HepG2 (cell line): ENCODE data around the gene BEST2. TPM values are rescaled to one million over a fixed set of nuclear protein-coding genes. Genes with fewer than 3 reads are reported as not detected.
A peak's percentile ranks its signal among the peaks of the same experiment; 100 is the strongest.

Experiments used
- AHDC1 ChIP-seq: sonication (generic); formaldehyde crosslinking; IDR thresholded peaks from 2 replicates; pipeline ENCODE4 v1.5.1; 2020; ENCODE audit warnings: mild to moderate bottlenecking, missing genetic modification reagents, borderline replicate concordance
- BATF2 ChIP-seq: sonication (generic); formaldehyde crosslinking; IDR thresholded peaks from 2 replicates; pipeline ENCODE4 v1.8.0; 2022; ENCODE audit warnings: mild to moderate bottlenecking, missing genetic modification reagents, moderate library complexity
- ESRRA ChIP-seq: sonication (generic); formaldehyde crosslinking; IDR thresholded peaks from 2 replicates; pipeline ENCODE4 v1.5.1; 2020; ENCODE audit warnings: mild to moderate bottlenecking, low read depth, missing genetic modification reagents
- IRF2 ChIP-seq: IDR thresholded peaks from 2 replicates; pipeline ENCODE4 v1.6.1; 2018; ENCODE audit warnings: missing genetic modification reagents, missing compliant biosample characterization
- NR0B2 ChIP-seq: sonication (generic); formaldehyde crosslinking; IDR thresholded peaks from 2 replicates; pipeline ENCODE4 v1.4.0; 2020; ENCODE audit warnings: mild to moderate bottlenecking, missing genetic modification reagents
- NR1H2 ChIP-seq: sonication (generic); formaldehyde crosslinking; IDR thresholded peaks from 2 replicates; pipeline ENCODE4 v1.8.1; 2022; ENCODE audit warnings: low read depth, missing genetic modification reagents, borderline replicate concordance
- RBM39 ChIP-seq: fragments of 200-400 bp; formaldehyde crosslinking; IDR thresholded peaks from one replicate; pipeline ENCODE4 v1.6.1; 2018; ENCODE audit warnings: antibody characterized with exemption, mild to moderate bottlenecking, low read depth, low read length; ENCODE audit not compliant: poor library complexity, severe bottlenecking
- SNAPC2 ChIP-seq: sonication (generic); formaldehyde crosslinking; IDR thresholded peaks from 2 replicates; pipeline ENCODE4 v1.8.1; 2022; ENCODE audit warnings: mild to moderate bottlenecking, missing genetic modification reagents
- SP5 ChIP-seq: IDR thresholded peaks from 2 replicates; pipeline ENCODE4 v1.6.1; 2016; ENCODE audit warnings: low read depth, borderline replicate concordance
- TAF1 ChIP-seq: sonication (generic); formaldehyde crosslinking; IDR thresholded peaks from 2 replicates; pipeline ENCODE4 v1.4.0; 2020; ENCODE audit warnings: missing genetic modification reagents
- ZBTB25 ChIP-seq: IDR thresholded peaks from 2 replicates; pipeline ENCODE4 v1.6.1; 2018; ENCODE audit warnings: missing genetic modification reagents
- ZBTB43 ChIP-seq: sonication (generic); formaldehyde crosslinking; conservative IDR thresholded peaks from 2 replicates; pipeline ENCODE4 v1.4.0; 2020; ENCODE audit warnings: missing genetic modification reagents
- ZC3H13 ChIP-seq: sonication (generic); formaldehyde crosslinking; IDR thresholded peaks from 2 replicates; pipeline ENCODE4 v1.8.1; 2023; ENCODE audit warnings: mild to moderate bottlenecking, missing genetic modification reagents, moderate library complexity
- ZNF256 ChIP-seq: sonication (generic); formaldehyde crosslinking; conservative IDR thresholded peaks from 2 replicates; pipeline ENCODE4 v1.4.0; 2020; ENCODE audit warnings: missing genetic modification reagents
- ZNF562 ChIP-seq: sonication (generic); formaldehyde crosslinking; IDR thresholded peaks from 2 replicates; pipeline ENCODE4 v1.8.0; 2022; ENCODE audit warnings: missing genetic modification reagents, borderline replicate concordance
- ZNF670 ChIP-seq: sonication (generic); formaldehyde crosslinking; IDR thresholded peaks from 2 replicates; pipeline ENCODE4 v1.8.0; 2022; ENCODE audit warnings: mild to moderate bottlenecking, missing genetic modification reagents, borderline replicate concordance
- ZNF737 ChIP-seq: sonication (generic); formaldehyde crosslinking; IDR thresholded peaks from 2 replicates; pipeline ENCODE4 v1.5.0; 2020; ENCODE audit warnings: missing genetic modification reagents, mild to moderate bottlenecking, borderline replicate concordance
- ZNF780A ChIP-seq: sonication (generic); formaldehyde crosslinking; IDR thresholded peaks from 2 replicates; pipeline ENCODE4 v1.8.0; 2022; ENCODE audit warnings: mild to moderate bottlenecking, missing genetic modification reagents, moderate library complexity
- ZZZ3 ChIP-seq: sonication (generic); formaldehyde crosslinking; IDR thresholded peaks from 2 replicates; pipeline ENCODE4 v1.4.0; 2020; ENCODE audit warnings: missing genetic modification reagents, mild to moderate bottlenecking, borderline replicate concordance
- polyA plus RNA-seq, 8 experiments: library from polyadenylated mRNA; depleted of rRNA in 3 of 8; stranded (reverse) in 7 of 8; unstranded in 1 of 8; fragments of >200 nt; fragmentation: Illumina TruSeq in 4 of 8; extraction: Trizol in 4 of 8; gene quantifications; 2 replicates each; pipeline versions ENCODE4 v1.2.1 to v1.2.3, GENCODE V29; 2011 to 2016; ENCODE audit warnings: low read depth in 4 of 8, missing spikeins in 1 of 8, mixed read lengths in 1 of 8; ENCODE audit not compliant: insufficient read depth in 1 of 8
- total RNA-seq, 5 experiments: library from RNA; depleted of rRNA; stranded (reverse); fragments of >200 nt; fragmentation: Illumina TruSeq; extraction: Trizol; gene quantifications; 2 replicates each; pipeline ENCODE4 v1.2.3, GENCODE V29; 2016; ENCODE audit warnings: low read depth in 1 of 5

BEST2 gene
- total and polyA plus RNA-seq, 2 of the 13 experiments (the other 11 are each of a cell fraction or from before 2014, with no cell fraction given) = not detected

- TF ChIP-seq BATF2 (CRISPR knock-in tag) = peak; percentile 83; the same call in 1 of the 2 replicates
- peak; percentile 46; the same call in 1 of the 2 replicates for TF ChIP-seq SNAPC2
- TF ChIP-seq IRF2 (CRISPR knock-in tag) = peak; percentile 88
- peak; percentile 85 for TF ChIP-seq NR0B2 (CRISPR knock-in tag)
- TF ChIP-seq ZNF670 (CRISPR knock-in tag) = no peak
- peak; percentile 35; the same call in 1 of the 2 replicates for TF ChIP-seq ZNF562 (CRISPR knock-in tag)
- peak; percentile 84 for TF ChIP-seq TAF1
- 0 out of 2 replicates have a peak, but pooled peaks have one; percentile 32 for TF ChIP-seq SP5 (CRISPR knock-in tag)
- peak; percentile 74; the same call in 1 of the 2 replicates for TF ChIP-seq ZBTB43
- no peak for TF ChIP-seq ZNF737 (CRISPR knock-in tag)
- no peak for TF ChIP-seq AHDC1 (CRISPR knock-in tag)
- no peak for TF ChIP-seq NR1H2 (CRISPR knock-in tag)
- TF ChIP-seq ZNF256 (CRISPR knock-in tag) = 0 out of 2 replicates have a peak, but pooled peaks have one; percentile 32
- TF ChIP-seq ZZZ3 (CRISPR knock-in tag) = no peak
- peak; percentile 79 for TF ChIP-seq RBM39
- TF ChIP-seq ZC3H13 (CRISPR knock-in tag) = peak; percentile 86; the same call in 1 of the 2 replicates
- peak; percentile 52; the same call in 1 of the 2 replicates for TF ChIP-seq ZBTB25 (CRISPR knock-in tag)
- TF ChIP-seq ZNF780A (CRISPR knock-in tag) = 0 out of 2 replicates have a peak, but pooled peaks have one; percentile 47
- TF ChIP-seq ESRRA = 0 out of 2 replicates have a peak, but pooled peaks have one; percentile 39
These were observed 54.9 kb downstream of the BEST2 start, which contains the start of gene RNASEH2A (continued) for GRCh38 chr19:12806242-12807081.
